Measurements from ENCODE around the gene LPP. TPM values are rescaled to one million over a fixed set of nuclear protein-coding genes. Genes with fewer than 3 reads are reported as not detected.

Gene LPP
- total RNA-seq, 1 experiment from 2014 or later: 20.4 TPM

DNA sequence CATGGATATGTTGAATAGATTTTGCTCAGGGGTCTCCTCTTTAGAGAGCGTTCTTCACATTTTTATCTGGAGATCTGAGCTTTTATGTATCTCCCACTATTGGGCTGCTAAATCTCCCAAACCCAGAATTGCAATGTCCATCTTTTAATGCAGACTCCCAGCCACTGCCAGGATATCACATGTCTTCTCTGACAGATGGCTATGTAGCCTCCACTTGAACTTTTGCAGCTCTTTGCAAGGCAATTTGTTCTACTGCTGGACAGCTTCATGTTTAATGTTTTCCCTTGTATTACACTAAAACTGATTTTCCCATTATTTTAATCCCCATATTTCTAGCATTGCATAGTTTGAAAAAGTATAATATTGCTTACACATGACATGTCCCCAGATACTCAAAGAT is 177.2 kb downstream of the LPP start:
- BruUV-seq (replicated peaks): no TSS peak
- Histone ChIP-seq H3K79me2 (ENCODE audit: low read length) (peaks cover 4% of the 10 kb centered on the region; the same call in 1 of the 2 replicates), H3K27me3 (ENCODE audit: low read length) (no peaks in the 10 kb centered on the region), H4K20me1 (ENCODE audit: low read length) (no peaks in the 10 kb centered on the region), H3K9ac (ENCODE audit: low read length) (no peak overlapping the region), H3K36me3 (ENCODE audit: low read depth, low read length) (no peaks in the 10 kb centered on the region; the same call in 1 of the 2 replicates), H3K4me2 (ENCODE audit: low read length) (no peak overlapping the region), H2AFZ (ENCODE audit: low read length) (no peak overlapping the region), H3K27ac (ENCODE audit: low read length) (no peak overlapping the region), H3K9me3 (ENCODE audit: low read length) (no peaks in the 10 kb centered on the region), H3K4me3 (ENCODE audit: low read length) (no peak overlapping the region), H3K4me1 (ENCODE audit: insufficient read depth, low read length) (peaks cover 11% of the 10 kb centered on the region), H3F3A (ENCODE audit: low read length, unreplicated experiment) (no peaks in the 10 kb centered on the region), H3K9me2 (replicated peaks; ENCODE audit: low read length) (no peaks in the 10 kb centered on the region)
- no peak for ATAC-seq
- DNase-seq: no peak
- ChIA-PET CTCF (no interaction called here), POLR2A (ENCODE audit: unreplicated experiment) (no interaction called here)
- intact Hi-C loops (cut with micrococcal nuclease): no loop called here
- no peak for TF ChIP-seq EZH2 (IDR thresholded peaks at IDR 0.05; ENCODE audit: low read length, unreplicated experiment)

DNA sequence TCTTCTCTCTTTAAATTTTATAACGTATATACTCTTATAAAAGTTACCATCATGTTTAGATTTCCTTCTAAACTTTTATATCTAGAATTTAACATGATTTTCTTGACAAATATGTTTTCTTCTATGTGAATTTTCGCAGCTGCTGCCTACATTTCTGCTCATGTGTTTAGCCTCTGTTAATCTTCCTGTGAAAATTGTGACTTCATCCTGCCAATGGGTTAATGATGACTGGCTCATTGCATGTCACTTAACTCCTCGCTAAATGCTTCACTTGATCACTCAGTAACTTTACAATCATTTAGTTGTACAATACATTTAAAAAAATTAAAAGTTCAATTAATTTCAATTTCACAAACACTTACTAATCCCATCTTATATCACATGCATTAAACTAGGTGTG is 178.1 kb downstream of the LPP start:
- Histone ChIP-seq H3K36me3 (ENCODE audit: low read depth, low read length) (no peaks in the 10 kb centered on the region), H3K4me2 (ENCODE audit: low read length) (no peak overlapping the region), H3K79me2 (ENCODE audit: low read length) (peaks cover 4% of the 10 kb centered on the region; the same call in 1 of the 2 replicates), H3K9me3 (ENCODE audit: low read length) (no peaks in the 10 kb centered on the region), H3F3A (ENCODE audit: low read length, unreplicated experiment) (no peaks in the 10 kb centered on the region), H3K9me2 (replicated peaks; ENCODE audit: low read length) (no peaks in the 10 kb centered on the region), H3K4me1 (ENCODE audit: insufficient read depth, low read length) (peaks cover 11% of the 10 kb centered on the region), H3K27me3 (ENCODE audit: low read length) (no peaks in the 10 kb centered on the region), H3K4me3 (ENCODE audit: low read length) (no peak overlapping the region), H3K9ac (ENCODE audit: low read length) (no peak overlapping the region), H2AFZ (ENCODE audit: low read length) (no peak overlapping the region), H3K27ac (ENCODE audit: low read length) (no peak overlapping the region), H4K20me1 (ENCODE audit: low read length) (no peaks in the 10 kb centered on the region)
- intact Hi-C loops (cut with micrococcal nuclease): no loop called here
- no peak for DNase-seq
- BruUV-seq (replicated peaks): no TSS peak
- POLR2A ChIA-PET (ENCODE audit: unreplicated experiment): no interaction called here
- no peak for ATAC-seq
- CTCF ChIA-PET: no interaction called here
- TF ChIP-seq, protein P1, sequence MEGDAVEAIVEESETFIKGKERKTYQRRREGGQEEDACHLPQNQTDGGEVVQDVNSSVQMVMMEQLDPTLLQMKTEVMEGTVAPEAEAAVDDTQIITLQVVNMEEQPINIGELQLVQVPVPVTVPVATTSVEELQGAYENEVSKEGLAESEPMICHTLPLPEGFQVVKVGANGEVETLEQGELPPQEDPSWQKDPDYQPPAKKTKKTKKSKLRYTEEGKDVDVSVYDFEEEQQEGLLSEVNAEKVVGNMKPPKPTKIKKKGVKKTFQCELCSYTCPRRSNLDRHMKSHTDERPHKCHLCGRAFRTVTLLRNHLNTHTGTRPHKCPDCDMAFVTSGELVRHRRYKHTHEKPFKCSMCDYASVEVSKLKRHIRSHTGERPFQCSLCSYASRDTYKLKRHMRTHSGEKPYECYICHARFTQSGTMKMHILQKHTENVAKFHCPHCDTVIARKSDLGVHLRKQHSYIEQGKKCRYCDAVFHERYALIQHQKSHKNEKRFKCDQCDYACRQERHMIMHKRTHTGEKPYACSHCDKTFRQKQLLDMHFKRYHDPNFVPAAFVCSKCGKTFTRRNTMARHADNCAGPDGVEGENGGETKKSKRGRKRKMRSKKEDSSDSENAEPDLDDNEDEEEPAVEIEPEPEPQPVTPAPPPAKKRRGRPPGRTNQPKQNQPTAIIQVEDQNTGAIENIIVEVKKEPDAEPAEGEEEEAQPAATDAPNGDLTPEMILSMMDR (conservative IDR thresholded peaks at IDR 0.05; ENCODE audit: low read depth, low read length): no peak
- TF ChIP-seq EZH2 (IDR thresholded peaks at IDR 0.05; ENCODE audit: low read length, unreplicated experiment) (no peak), EZH2phosphoT487 (IDR thresholded peaks at IDR 0.05; ENCODE audit: borderline replicate concordance, low read length) (no peak)

DNA sequence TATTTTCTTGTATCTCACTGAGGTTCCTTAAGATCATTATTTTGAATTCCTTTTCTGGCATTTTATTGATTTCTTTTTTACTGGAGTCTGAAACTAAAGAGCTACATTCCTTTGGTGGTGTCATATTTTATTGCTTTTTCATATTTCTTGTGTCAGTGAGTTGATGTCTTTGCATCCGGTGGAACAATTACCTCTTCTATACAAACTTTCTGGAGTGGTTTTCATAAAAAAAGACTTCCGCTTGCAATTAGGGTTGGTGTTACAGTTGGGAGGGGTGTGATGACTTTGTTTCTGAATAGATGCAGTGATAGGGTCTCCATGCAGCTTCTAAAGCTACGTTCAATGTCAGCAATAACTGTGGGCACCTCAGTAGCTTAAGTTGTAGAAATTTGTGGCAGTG is 181.7 kb downstream of the LPP start:
- no peaks in the 10 kb centered on the region for H3K9me3 ChIP-seq (ENCODE audit: low read length)
- H4K20me1 ChIP-seq (ENCODE audit: low read length): no peaks in the 10 kb centered on the region

More for the DNA sequence above, 181.7 kb downstream of the LPP start:
- H3K27ac ChIP-seq (ENCODE audit: low read length): no peak overlapping the region
- DNase-seq: peak; percentile 34
- H3F3A ChIP-seq (ENCODE audit: low read length, unreplicated experiment): no peaks in the 10 kb centered on the region
- H3K9me2 ChIP-seq (replicated peaks; ENCODE audit: low read length): no peaks in the 10 kb centered on the region
- H3K4me3 ChIP-seq (ENCODE audit: low read length): no peak overlapping the region
- no peak overlapping the region for H2AFZ ChIP-seq (ENCODE audit: low read length)
- no TSS peak for BruUV-seq (replicated peaks)
- peaks cover 4% of the 10 kb centered on the region; the same call in 1 of the 2 replicates for H3K79me2 ChIP-seq (ENCODE audit: low read length)
- CTCF ChIA-PET: no interaction called here
- H3K4me1 ChIP-seq (ENCODE audit: insufficient read depth, low read length): peaks cover 11% of the 10 kb centered on the region
- no peaks in the 10 kb centered on the region for H3K36me3 ChIP-seq (ENCODE audit: low read depth, low read length)
- POLR2A ChIA-PET (ENCODE audit: unreplicated experiment): no interaction called here
- TF ChIP-seq EZH2phosphoT487 (IDR thresholded peaks at IDR 0.05; ENCODE audit: borderline replicate concordance, low read length): no peak
- TF ChIP-seq, protein P1 (conservative IDR thresholded peaks at IDR 0.05; ENCODE audit: low read depth, low read length): no peak
- TF ChIP-seq EZH2 (IDR thresholded peaks at IDR 0.05; ENCODE audit: low read length, unreplicated experiment): no peak
- intact Hi-C loops (cut with micrococcal nuclease): no loop called here
- H3K4me2 ChIP-seq (ENCODE audit: low read length): no peak overlapping the region
- H3K9ac ChIP-seq (ENCODE audit: low read length): no peak overlapping the region
- no peaks in the 10 kb centered on the region for H3K27me3 ChIP-seq (ENCODE audit: low read length)
- ATAC-seq: peak; percentile 59

All from PC-3 (cell line).